ENCODE measurements around the gene DPM3.
"Not testable (repeated sequence)": the region's sequence is repeated elsewhere in the genome, so short reads cannot be mapped to it uniquely, and the experiment has no call there.

DPM3 gene

GRCh38 chr1:155125511-155125945 lies 14.8 kb downstream of the DPM3 start:
- no peak for DNase-seq

DNA sequence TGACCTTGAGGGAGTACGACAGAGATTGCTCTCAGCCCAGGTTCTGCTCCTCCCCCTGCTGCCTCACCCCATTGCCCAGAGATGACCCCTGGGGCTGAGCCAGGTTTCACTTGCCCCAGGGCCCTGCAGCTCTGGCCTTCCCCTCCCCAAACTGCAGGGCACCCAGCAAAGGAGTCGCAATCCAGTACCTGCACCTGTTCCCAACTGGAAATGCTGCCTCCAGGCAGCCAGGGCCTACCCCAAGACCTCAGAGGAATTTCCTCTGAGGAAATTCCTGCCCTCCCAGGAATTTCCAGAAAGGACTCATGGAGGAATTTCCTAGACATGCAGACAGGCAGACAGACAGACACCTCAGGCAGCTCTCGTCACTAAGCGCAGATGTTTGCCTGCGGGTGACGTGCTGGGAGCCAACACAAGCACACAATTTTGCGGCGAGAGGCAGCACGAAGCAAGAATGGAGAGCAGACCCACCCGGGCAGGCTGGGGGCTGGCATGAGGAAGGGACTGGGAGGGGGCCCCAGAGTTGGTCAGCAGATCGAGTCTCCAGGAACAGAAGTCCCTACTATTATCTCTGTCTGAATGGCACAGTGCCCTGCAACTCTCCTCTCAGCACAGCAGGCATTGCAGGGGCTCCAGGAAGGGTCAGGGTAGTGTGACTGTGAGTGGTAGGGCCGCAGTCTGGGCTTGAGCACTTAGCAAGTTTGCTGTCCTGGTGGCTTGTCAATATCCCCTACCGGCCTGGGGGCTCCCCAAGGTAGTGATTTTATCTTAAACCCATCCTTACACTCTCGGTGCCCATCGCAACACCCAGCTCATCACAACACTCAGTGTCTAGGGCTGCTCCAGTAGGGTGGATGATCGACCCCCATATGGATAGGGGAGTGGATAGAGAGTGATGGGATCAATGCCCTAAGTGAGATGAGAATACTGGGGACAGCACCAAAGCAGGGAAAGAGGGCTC lies 15.5 kb downstream of the DPM3 start:
- DNase-seq: no peak

- no peak for DNase-seq
Observed at GRCh38 chr1:155123801-155124200, 16.5 kb downstream of the DPM3 start.

GRCh38 chr1:155122308-155122707 lies 18.0 kb downstream of the DPM3 start:
- no peak for DNase-seq

- DNase-seq: no peak
Observed at GRCh38 chr1:155121249-155121648, 19.1 kb downstream of the DPM3 start.

GRCh38 chr1:155120253-155120652 lies 20.1 kb downstream of the DPM3 start:
- no peak for DNase-seq

DNA sequence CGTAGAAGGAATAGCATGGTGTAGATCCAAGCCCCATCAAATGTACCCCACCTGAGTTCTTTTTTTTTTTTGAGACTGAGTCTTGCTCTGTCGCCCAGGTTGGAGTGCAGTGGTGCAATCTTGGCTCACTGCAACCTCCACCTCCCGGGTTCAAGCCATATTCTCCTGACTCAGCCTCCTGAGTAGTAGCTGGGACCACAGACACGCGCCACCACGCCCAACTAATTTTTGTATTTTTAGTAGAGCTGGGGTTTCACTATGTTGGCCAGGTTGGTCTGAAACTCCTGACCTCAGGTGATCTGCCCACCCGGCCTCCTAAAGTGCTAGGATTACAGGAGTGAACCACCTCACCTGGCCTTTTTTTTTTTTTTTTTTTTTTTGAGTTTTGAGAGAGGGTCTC lies 22.2 kb downstream of the DPM3 start:
- DNase-seq: not testable (repeated sequence)

- DNase-seq: no peak
Observed at GRCh38 chr1:155117610-155118009, 22.7 kb downstream of the DPM3 start.

GRCh38 chr1:155116113-155116764 lies 24.1 kb downstream of the DPM3 start:
- no peak for DNase-seq

DNA sequence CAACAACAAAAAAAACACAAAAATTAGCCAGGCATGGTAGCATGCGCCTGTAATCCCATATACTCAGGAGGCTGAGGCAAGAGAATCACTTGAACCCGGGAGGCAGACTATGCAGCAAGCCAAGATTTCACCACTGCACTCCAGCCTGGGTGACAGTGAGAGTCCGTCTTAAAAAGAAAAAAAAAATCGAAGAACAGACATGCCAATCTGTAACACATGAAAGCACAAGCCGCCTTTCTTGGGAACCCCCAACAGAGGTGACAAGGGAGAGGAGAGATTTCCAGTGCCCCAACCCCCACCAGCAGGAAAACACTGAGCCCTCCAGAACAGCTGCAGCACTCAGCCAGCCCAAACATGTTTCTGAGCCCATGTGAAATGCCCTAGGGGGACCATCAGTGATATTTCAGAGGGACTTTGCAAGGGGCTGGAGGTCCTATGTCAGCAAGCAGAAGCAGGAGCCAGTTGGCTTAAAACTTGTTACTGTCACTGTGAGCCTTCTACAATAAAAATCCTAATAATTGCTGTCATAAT lies 26.8 kb downstream of the DPM3 start:
- no peak for DNase-seq

GRCh38 chr1:155110826-155111225 lies 29.5 kb downstream of the DPM3 start:
- DNase-seq: no peak

- DNase-seq: no peak
Observed at GRCh38 chr1:155110381-155110780, 29.9 kb downstream of the DPM3 start.

DNA sequence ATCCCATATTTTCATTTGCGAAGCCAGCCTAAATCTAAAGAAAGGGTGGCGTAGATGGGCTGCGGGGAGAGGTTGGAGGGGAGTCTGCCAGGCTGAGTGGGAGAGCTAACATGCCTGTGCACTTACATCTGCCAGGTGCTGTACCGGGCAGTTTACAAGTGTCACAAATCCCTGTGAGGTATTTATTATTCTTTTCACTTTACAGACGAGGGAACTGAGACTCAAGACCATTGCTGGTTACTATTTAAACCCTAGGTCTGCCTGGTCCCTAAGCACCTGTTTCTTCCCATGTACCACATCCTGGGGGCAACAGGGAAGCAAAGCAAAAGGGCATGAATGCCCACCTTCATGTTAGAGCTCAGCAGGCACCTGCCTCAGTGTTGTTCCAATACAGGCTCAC lies 32.0 kb downstream of the DPM3 start:
- DNase-seq: no peak

- no peak for DNase-seq
Observed at GRCh38 chr1:155107309-155108264, 32.7 kb downstream of the DPM3 start.

GRCh38 chr1:155106862-155107261 lies 33.5 kb downstream of the DPM3 start:
- DNase-seq: no peak

DNA sequence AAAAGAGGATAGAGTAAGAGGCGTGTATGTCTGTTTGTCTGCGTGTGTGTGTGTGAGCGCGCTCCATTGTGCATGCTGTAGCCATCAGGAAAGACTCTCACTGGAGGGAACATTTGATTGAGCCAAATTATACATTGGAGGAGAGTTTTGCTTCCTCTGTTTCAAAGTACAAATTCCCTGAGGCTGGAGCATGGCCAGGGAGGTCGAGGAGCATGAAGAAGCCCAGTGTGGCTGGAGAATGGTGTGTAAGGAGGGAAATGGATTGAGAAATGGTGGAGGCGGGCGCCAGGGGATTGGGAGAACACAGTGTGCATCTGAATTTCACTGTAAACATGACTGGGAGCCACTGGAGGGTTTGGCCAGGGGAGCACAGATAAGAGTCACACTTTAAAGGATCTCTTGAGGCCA lies 34.7 kb downstream of the DPM3 start:
- no peak for DNase-seq

GRCh38 chr1:155104605-155105534 lies 35.5 kb downstream of the DPM3 start:
- no peak for DNase-seq

GRCh38 chr1:155103325-155103724 lies 37.0 kb downstream of the DPM3 start:
- no peak for DNase-seq

GRCh38 chr1:155099331-155099730 lies 41.0 kb downstream of the DPM3 start:
- no peak for DNase-seq

DNA sequence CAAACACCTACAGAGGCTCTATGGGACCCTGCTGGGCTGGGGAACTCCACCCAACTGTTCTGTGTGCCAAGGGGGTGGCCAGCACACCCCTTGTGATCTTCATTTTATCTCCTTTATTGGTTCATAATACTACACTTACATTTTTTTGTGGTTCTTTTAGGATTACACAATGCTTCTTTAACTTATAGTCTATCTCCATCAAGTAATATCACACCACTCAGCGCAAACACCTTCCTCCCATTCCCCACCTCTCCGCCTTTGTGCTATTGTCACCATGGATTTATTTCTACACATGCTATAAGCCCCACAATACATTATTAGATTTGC lies 45.7 kb downstream of the DPM3 start:
- DNase-seq: no peak

GRCh38 chr1:155093911-155094621 lies 46.3 kb downstream of the DPM3 start:
- DNase-seq: no peak
